Bronchial smooth muscle cell (primary cell): ENCODE data around the gene THUMPD3. TPM values are rescaled to one million over a fixed set of nuclear protein-coding genes. Genes with fewer than 3 reads are reported as not detected.

ENCODE experiments used
- total RNA-seq: library from RNA; depleted of rRNA; stranded (reverse); fragments of >200 nt; gene quantifications from 2 replicates; pipeline ENCODE4 v1.2.1, GENCODE V29; 2014

The THUMPD3 gene
- 56.7 and 63.3 TPM in 2 replicates for total RNA-seq

GRCh38 chr3:9362731-9363530 lies at the start of gene THUMPD3:
Gene THUMPD3, plus strand, starts transcription at chr3:9363054. Its CDS starts 2,015 bp downstream, at chr3:9365069.

DNA sequence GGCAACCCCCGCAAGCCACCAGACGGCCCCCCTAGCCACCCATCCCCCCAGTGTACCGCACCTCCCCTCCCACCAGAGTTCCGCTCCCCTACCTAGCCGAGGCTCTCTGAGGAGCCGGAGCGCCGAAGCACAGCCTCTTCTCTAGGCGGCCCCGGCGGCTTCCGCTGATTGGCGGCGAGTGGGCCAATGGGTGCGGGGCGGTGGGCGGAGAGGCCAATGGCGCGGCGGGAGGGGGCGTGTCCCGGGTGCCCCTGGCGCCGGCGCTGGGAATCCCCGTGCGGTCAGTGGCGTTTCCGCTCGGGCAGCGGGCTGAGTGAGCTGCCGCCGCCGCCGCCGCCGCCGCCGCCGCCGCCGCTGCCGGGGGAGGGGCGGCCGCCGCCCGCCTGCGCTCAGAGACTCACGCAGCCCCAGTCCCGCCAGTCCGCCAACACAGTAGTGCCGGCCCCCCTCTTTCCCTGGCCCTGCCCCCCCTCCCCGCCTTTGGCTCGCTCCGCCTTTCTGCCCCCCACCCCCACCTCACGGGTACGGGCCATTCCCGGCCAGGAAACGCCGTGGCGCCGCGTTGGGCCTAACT lies 34.6 kb downstream of the THUMPD3 start, which contains the start of gene SETD5:
Gene SETD5, plus strand, starts transcription at position 284 of the 574 bp plus-strand sequence. CDS start 31,324 bp downstream, outside the sequence.

Other genes starting within 250 kb of the THUMPD3 start
- gene SRGAP3, start 113.4 kb upstream of the THUMPD3 start, total RNA-seq, result 6.0 and 9.8 TPM in 2 replicates
- 29.2 and 36.8 TPM in 2 replicates for gene SETD5, start 34.6 kb downstream of the THUMPD3 start, total RNA-seq
- under 0.01 TPM in 2 replicates for gene LHFPL4, start 190.8 kb downstream of the THUMPD3 start, total RNA-seq